HG02763 (cell line): ENCODE results near the gene EME2.

ENCODE experiments used
- ATAC-seq: cut with Tn5 transposase; IDR thresholded peaks from one replicate; pipeline ENCODE4 v1.9.1; 2021; ENCODE audit warnings: mild to moderate bottlenecking, moderate library complexity; ENCODE audit not compliant: unreplicated experiment

Gene EME2

GRCh38 chr16:1817276-1817589 is 44.6 kb downstream of the EME2 start:
- ATAC-seq: no peak

- no peak for ATAC-seq
Observed at GRCh38 chr16:1817716-1818115, 45.1 kb downstream of the EME2 start.

GRCh38 chr16:1818204-1818872 is 45.7 kb downstream of the EME2 start:
- ATAC-seq: no peak

- ATAC-seq: no peak
Observed at GRCh38 chr16:1818873-1819525, 46.4 kb downstream of the EME2 start.

GRCh38 chr16:1819611-1820010 is 47.0 kb downstream of the EME2 start:
- ATAC-seq: no peak

- no peak for ATAC-seq
Observed at GRCh38 chr16:1820096-1820945, 47.7 kb downstream of the EME2 start.

GRCh38 chr16:1820946-1821290 is 48.3 kb downstream of the EME2 start:
- ATAC-seq: no peak

- ATAC-seq: no peak
Observed at GRCh38 chr16:1821861-1822611, 49.4 kb downstream of the EME2 start.

- ATAC-seq: no peak
Observed at GRCh38 chr16:1822801-1823200, 50.2 kb downstream of the EME2 start.

- no peak for ATAC-seq
Observed at GRCh38 chr16:1823821-1824220, 51.2 kb downstream of the EME2 start.

- ATAC-seq: no peak
Observed at GRCh38 chr16:1825381-1825863, 52.8 kb downstream of the EME2 start.
